ENCODE data around the gene NHERF1. TPM values are rescaled to one million over a fixed set of nuclear protein-coding genes. Genes with fewer than 3 reads are reported as not detected.

NHERF1 gene
- 30.9 to 53.3 TPM (median 51.1 TPM) in 5 replicates for total RNA-seq (2022; extraction: Qiagen RNA extraction)

GRCh38 chr17:74748529-74749278 is at the start of gene NHERF1:
Gene NHERF1 (plus strand): TSS chr17:74748628. CDS start chr17:74748847, 219 bp downstream.

GRCh38 chr17:74712756-74713155 is 35.7 kb upstream of the NHERF1 start, which contains the start of gene CD300LF:
Gene CD300LF (minus strand): TSS chr17:74712923. CDS start chr17:74712866, 57 bp downstream.

GRCh38 chr17:74736513-74737298 is 11.7 kb upstream of the NHERF1 start, which contains the start of gene RAB37:
Gene RAB37 (plus strand): TSS chr17:74737256. CDS start chr17:74737273, 17 bp downstream.

GRCh38 chr17:74776044-74776962 is 27.9 kb downstream of the NHERF1 start, which contains the start of gene NAT9:
Gene NAT9 (minus strand): TSS chr17:74776345. CDS start chr17:74775698, 647 bp downstream.

Other genes with a start within 250 kb of the NHERF1 start
- 0.03 to 0.09 TPM (median 0.07 TPM) in 5 replicates for gene CD300LB, start 217.2 kb upstream of the NHERF1 start, total RNA-seq (2022; extraction: Qiagen RNA extraction)
- gene CD300C, start 202.5 kb upstream of the NHERF1 start, total RNA-seq (2022; extraction: Qiagen RNA extraction): 0.47 to 0.72 TPM (median 0.56 TPM) in 5 replicates
- 0.17 to 0.70 TPM (median 0.35 TPM) in 5 replicates for gene CD300H, start 181.1 kb upstream of the NHERF1 start, total RNA-seq (2022; extraction: Qiagen RNA extraction)
- not detected in 5 replicates for gene CD300LD, start 156.3 kb upstream of the NHERF1 start, total RNA-seq (2022; extraction: Qiagen RNA extraction)
- gene CD300E, start 124.9 kb upstream of the NHERF1 start, total RNA-seq (2022; extraction: Qiagen RNA extraction): not detected in 5 replicates
- gene CD300LF, start 35.7 kb upstream of the NHERF1 start, total RNA-seq (2022; extraction: Qiagen RNA extraction): not detected in 5 replicates
- 0.83 to 1.2 TPM (median 1.2 TPM) in 5 replicates for gene RAB37, start 11.4 kb upstream of the NHERF1 start, total RNA-seq (2022; extraction: Qiagen RNA extraction)
- gene NAT9, start 27.7 kb downstream of the NHERF1 start, total RNA-seq (2022; extraction: Qiagen RNA extraction): 45.4 to 52.5 TPM (median 47.2 TPM) in 5 replicates
- 0.06 to 0.40 TPM (median 0.18 TPM) in 5 replicates for gene GRIN2C, start 111.3 kb downstream of the NHERF1 start, total RNA-seq (2022; extraction: Qiagen RNA extraction)
- gene FDXR, start 124.4 kb downstream of the NHERF1 start, total RNA-seq (2022; extraction: Qiagen RNA extraction): 43.0 to 66.9 TPM (median 58.2 TPM) in 5 replicates
- gene FADS6, start 145.0 kb downstream of the NHERF1 start, total RNA-seq (2022; extraction: Qiagen RNA extraction): 0.03 TPM in 1 of 5 replicates, not detected in the others
- gene USH1G, start 174.6 kb downstream of the NHERF1 start, total RNA-seq (2022; extraction: Qiagen RNA extraction): 0.06 to 0.15 TPM (median 0.12 TPM) in 5 replicates
- gene OTOP2, start 175.6 kb downstream of the NHERF1 start, total RNA-seq (2022; extraction: Qiagen RNA extraction): 0.04 to 0.09 TPM (median 0.06 TPM) in 4 of 5 replicates, not detected in the other
- gene OTOP3, start 187.3 kb downstream of the NHERF1 start, total RNA-seq (2022; extraction: Qiagen RNA extraction): not detected in 5 replicates
- 15.4 to 22.7 TPM (median 20.5 TPM) in 5 replicates for gene HID1, start 224.1 kb downstream of the NHERF1 start, total RNA-seq (2022; extraction: Qiagen RNA extraction)
- gene CDR2L, start 239.0 kb downstream of the NHERF1 start, total RNA-seq (2022; extraction: Qiagen RNA extraction): 61.8 to 95.0 TPM (median 90.1 TPM) in 5 replicates